GM12892 (cell line): Measurements from ENCODE around the gene RBM45.

ENCODE experiments used
- POLR2A ChIP-seq: IDR thresholded peaks from 2 replicates; pipeline ENCODE4 v1.6.1; 2011; ENCODE audit warnings: low read depth, low read length, control low read depth
- POLR2AphosphoS5 ChIP-seq: IDR thresholded peaks from 2 replicates; pipeline ENCODE4 v1.6.1; 2011; ENCODE audit warnings: low read depth, low read length, control low read depth
- TAF1 ChIP-seq: IDR thresholded peaks from 2 replicates; pipeline ENCODE4 v1.6.1; 2011; ENCODE audit warnings: low read depth, mild to moderate bottlenecking, control low read depth, low read length, borderline replicate concordance

- no peak for TF ChIP-seq POLR2A
- TF ChIP-seq TAF1 = no peak
- TF ChIP-seq POLR2AphosphoS5 = no peak
These were observed 42.7 kb upstream of the RBM45 start for GRCh38 chr2:178069551-178069950.
